ENCODE measurements around the gene NIPBL. TPM values are rescaled to one million over a fixed set of nuclear protein-coding genes. Genes with fewer than 3 reads are reported as not detected.

Gene NIPBL
- total RNA-seq, 1 experiment from 2014 or later, result 45.1 TPM

- TF ChIP-seq REST (IDR thresholded peaks at IDR 0.05; ENCODE audit: low read depth), result no peak
- TF ChIP-seq SP1 (IDR thresholded peaks at IDR 0.05; ENCODE audit: low read depth), result no peak
- no peak for TF ChIP-seq ATF3 (IDR thresholded peaks at IDR 0.05)
- no peak for TF ChIP-seq JUND (IDR thresholded peaks at IDR 0.05)
- TF ChIP-seq SRF (IDR thresholded peaks at IDR 0.05; ENCODE audit: low read depth), result no peak
These were observed 58.3 kb downstream of the NIPBL start (continued) for GRCh38 chr5:36934740-36935356.

GRCh38 chr5:36935805-36936204 is 59.2 kb downstream of the NIPBL start:
- Histone ChIP-seq H3K9ac (ENCODE audit: low read length) (no peak overlapping the region), H3K36me3 (ENCODE audit: control insufficient read depth in 1 of 2, insufficient read depth in 2 of 2, low read length in 2 of 2) (no peaks in the 10 kb centered on the region), H4K20me1 (ENCODE audit: insufficient read depth) (peaks cover 13% of the 10 kb centered on the region; the same call in 1 of the 2 replicates), H3K9me3 (ENCODE audit: control insufficient read depth in 1 of 2, insufficient read depth in 1 of 2, low read depth in 1 of 2, low read length in 2 of 2) (no peaks in the 10 kb centered on the region), H3K79me2 (ENCODE audit: insufficient read depth, low read length) (peaks cover 99% of the 10 kb centered on the region), H3K9me2 (ENCODE audit: insufficient read depth) (0 out of 2 replicates have a peak, but pooled peaks cover 4% of the 10 kb centered on the region), H3K27me3 (ENCODE audit: insufficient read depth, low read length) (no peaks in the 10 kb centered on the region), H2AFZ (ENCODE audit: low read depth, low read length, poor library complexity, severe bottlenecking) (no peak overlapping the region), H3K4me1 (ENCODE audit: control insufficient read depth in 1 of 2, insufficient read depth in 2 of 2, low read length in 2 of 2) (peaks cover 4 to 6% of the 10 kb centered on the region in 2 experiments; a peak in 3 of 4 replicates), H3K27ac (ENCODE audit: low read depth, low read length) (no peak overlapping the region), H3K4me3 (replicated peaks in 1 of 2; ENCODE audit: low read depth in 1 of 2, low read length in 2 of 2) (no peak overlapping the region), H3K4me2 (ENCODE audit: low read length) (no peak overlapping the region)
- ChIA-PET POLR2A (no interaction called here), CTCF (no interaction called here), RAD21 (ENCODE audit: low non-redundant PET in 1 of 2, low total read pairs in 2 of 2, uncharacterized antibody in 2 of 2, unreplicated experiment in 2 of 2) (no interaction called here)
- ATAC-seq, result no peak
- TF ChIP-seq SRF (IDR thresholded peaks at IDR 0.05; ENCODE audit: low read depth), result no peak
- TF ChIP-seq MAX (IDR thresholded peaks at IDR 0.05), result no peak
- TF ChIP-seq YY1 (IDR thresholded peaks at IDR 0.05; ENCODE audit: extremely low read depth, insufficient replicate concordance, low read depth, low read length), result no peak
- TF ChIP-seq ELF1 (IDR thresholded peaks at IDR 0.05; ENCODE audit: borderline replicate concordance, low read depth), result no peak
- no peak for TF ChIP-seq FOSL1 (IDR thresholded peaks at IDR 0.05; ENCODE audit: low read depth)
- no peak for TF ChIP-seq CTCF (IDR thresholded peaks at IDR 0.05 in 2 of 3, conservative IDR thresholded peaks at IDR 0.05 in 1 of 3; ENCODE audit: borderline replicate concordance in 1 of 3, insufficient read depth in 1 of 3, low read depth in 2 of 3, low read length in 2 of 3)
- TF ChIP-seq SIN3A (IDR thresholded peaks at IDR 0.05; ENCODE audit: low read depth), result no peak
- TF ChIP-seq JUND (IDR thresholded peaks at IDR 0.05), result no peak
- TF ChIP-seq ZFX (IDR thresholded peaks at IDR 0.05), result no peak
- no peak for TF ChIP-seq EZH2phosphoT487 (IDR thresholded peaks at IDR 0.05; ENCODE audit: borderline replicate concordance)
- DNase-seq (ENCODE audit: low read depth, low spot score), result no peak
- BruUV-seq (replicated peaks), result no TSS peak
- intact Hi-C loops (cut with micrococcal nuclease), result no loop called here
